GM11168 (cell line): Measurements from ENCODE around the gene TBC1D22B.

ENCODE experiments used
- in situ Hi-C: fragments of 300-500 bp; cut with MboI; formaldehyde crosslinking; loops from one replicate; pipeline ENCODE4 v1.12.0; 2022; ENCODE audit warnings: low sequenced_read_pairs; ENCODE audit not compliant: unreplicated experiment

Gene TBC1D22B

DNA sequence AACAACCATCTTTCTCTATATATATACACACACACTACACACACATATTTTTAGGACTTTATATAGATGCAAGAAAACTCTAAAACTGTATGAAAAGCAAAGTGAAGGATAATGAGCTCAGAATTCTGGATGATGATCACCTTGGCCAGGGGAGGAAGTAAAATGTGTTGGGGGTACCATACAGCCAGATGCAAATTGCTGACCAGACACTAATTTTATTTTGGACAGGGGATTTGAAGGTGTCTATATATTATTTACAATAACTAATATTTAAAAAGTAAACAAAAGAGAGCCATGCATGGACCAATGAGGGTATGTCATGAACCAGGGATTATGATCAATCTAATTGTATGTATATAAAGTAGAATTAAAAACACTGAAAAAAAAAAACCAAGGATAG lies 19.8 kb upstream of the TBC1D22B start:
- in situ Hi-C loops = no loop called here

GRCh38 chr6:37238381-37238780 lies 19.2 kb upstream of the TBC1D22B start:
- in situ Hi-C loops = no loop called here

DNA sequence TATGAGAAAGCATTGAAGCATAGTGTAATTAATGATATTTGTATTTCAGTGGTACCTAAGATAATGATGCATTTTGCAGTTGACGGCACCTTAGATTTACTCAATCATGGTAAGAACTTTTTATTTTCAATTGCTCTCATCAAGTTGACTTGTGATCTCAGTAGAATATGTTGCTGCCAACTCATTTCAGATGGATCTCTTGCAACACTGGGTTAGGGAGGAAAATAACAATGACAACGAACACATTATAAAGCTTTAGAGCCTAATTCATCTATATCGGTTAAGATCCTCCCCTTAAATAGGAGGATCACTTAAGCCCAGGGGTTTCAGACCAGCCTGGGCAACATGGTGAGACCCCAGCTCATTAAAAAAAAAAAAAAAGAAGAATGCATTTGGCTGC lies 18.0 kb upstream of the TBC1D22B start:
- in situ Hi-C loops = no loop called here

GRCh38 chr6:37239950-37240713 lies 17.4 kb upstream of the TBC1D22B start:
- in situ Hi-C loops = no loop called here

DNA sequence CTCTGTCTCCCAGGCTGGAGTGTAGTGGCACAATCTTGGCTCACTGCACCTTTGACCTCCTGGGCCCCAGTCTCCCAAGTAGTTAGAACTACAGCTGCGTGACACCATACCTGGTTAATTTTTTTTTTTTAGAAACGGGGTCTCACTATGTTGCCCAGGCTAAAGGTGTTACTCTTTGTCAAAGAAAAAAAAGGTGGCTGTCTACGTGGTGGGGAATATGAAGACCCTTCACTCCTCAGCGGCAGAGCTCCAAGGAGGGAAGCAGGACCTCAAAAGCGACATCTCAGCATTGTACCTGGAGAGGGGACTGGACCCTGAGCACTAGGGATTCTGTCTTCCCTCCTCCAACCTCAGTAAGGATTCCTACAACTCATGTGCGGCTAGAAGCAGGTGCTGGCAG lies 16.4 kb upstream of the TBC1D22B start:
- in situ Hi-C loops = no loop called here

- in situ Hi-C loops = no loop called here
Observed at GRCh38 chr6:37241775-37242428, 15.7 kb upstream of the TBC1D22B start.

- in situ Hi-C loops = no loop called here
Observed at GRCh38 chr6:37242429-37243052, 15.0 kb upstream of the TBC1D22B start.

DNA sequence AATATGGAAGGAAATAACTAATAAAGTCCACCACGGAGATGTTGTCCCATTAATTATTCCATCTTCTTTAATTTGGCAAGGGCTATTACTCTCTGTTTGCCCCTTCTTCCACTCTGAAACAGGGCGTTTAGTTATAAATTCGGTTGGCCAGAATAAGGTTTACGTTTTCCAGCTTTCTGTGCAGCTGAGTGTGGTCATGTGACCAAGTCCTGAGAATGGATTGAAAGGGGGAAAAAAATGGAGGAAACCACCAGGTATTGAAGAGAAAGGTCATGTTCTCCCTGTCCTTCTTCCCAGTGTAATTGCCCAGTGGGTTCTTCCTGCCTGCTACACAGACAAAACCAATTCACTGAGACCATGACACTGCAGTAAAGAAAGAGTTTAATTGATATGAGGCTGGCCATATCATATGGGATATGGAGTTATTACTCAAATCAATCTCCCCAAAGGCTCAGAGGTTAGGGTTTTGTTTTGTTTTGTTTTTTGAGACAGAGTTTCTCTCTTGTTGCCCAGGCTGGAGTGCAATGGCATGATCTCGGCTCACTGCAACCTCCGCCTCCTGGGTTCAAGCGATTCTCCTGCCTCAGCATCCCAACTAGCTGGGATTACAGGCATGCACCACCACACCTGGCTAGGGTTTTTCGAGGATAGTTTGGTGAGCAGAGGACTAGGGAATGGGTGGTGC lies 14.3 kb upstream of the TBC1D22B start:
- in situ Hi-C loops = no loop called here

DNA sequence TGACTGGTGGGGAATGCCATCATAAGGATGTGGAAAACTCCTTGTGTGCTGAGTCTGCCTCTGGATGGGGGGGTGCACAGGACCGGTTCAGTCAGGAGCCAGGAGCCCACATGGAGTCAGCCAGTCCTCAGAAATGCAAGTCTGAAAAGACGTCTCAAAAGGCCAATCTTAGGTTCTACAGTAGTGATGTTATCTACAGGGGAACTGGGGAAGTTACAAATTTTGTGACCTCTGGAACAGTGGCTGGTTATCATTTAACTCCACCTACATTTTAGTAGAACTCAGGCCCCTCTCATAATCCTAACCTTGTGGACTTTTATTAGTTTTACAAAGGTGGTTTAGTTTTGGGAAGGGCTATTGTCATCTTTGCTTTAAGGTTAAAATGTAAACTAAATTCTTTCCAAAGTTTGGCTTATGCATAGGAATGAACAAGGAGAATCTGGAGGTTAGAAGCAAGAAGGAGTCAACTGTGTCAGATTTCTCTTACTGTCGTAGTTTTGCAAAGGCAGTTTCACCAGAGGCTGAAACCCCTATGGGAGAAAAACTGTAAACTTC lies 13.7 kb upstream of the TBC1D22B start:
- in situ Hi-C loops = no loop called here

GRCh38 chr6:37244430-37245310 lies 12.9 kb upstream of the TBC1D22B start:
- in situ Hi-C loops = no loop called here

DNA sequence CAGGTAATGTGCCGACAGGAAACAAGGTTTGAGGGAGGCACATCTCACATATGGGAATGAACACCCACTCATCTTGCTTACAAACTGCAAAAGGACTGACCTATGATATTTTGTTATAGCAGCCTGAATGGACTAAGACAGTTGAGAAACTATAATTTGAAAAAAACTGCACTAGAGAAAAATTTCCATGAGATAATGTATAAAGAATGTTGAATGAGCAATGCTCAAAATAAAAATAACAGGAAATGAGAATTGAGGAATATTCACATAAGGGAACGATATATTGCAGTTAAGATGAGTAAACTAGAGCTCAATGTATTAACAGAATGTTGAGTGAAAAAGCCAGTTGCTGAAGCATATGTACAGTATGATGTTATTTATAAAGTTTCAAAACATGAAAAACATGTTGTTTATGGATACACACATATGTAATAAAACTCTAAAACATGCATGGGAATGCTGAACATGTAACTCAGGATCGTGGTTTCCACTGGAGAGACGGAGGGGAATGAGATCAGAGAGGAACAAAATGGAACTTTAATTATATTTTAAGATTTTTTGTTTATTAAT lies 6.3 kb upstream of the TBC1D22B start:
- in situ Hi-C loops = no loop called here

- in situ Hi-C loops = no loop called here
Observed at GRCh38 chr6:37253486-37254007, 4.0 kb upstream of the TBC1D22B start.

- in situ Hi-C loops = no loop called here
Observed at GRCh38 chr6:37254881-37255280, 2.7 kb upstream of the TBC1D22B start.

- in situ Hi-C loops = no loop called here
Observed at GRCh38 chr6:37256692-37257319, 766 bp upstream of the TBC1D22B start.

- in situ Hi-C loops = no loop called here
Observed at GRCh38 chr6:37257320-37257633, 295 bp upstream of the TBC1D22B start.

- in situ Hi-C loops = no loop called here
Observed at GRCh38 chr6:37258405-37259105, 983 bp downstream of the TBC1D22B start.

DNA sequence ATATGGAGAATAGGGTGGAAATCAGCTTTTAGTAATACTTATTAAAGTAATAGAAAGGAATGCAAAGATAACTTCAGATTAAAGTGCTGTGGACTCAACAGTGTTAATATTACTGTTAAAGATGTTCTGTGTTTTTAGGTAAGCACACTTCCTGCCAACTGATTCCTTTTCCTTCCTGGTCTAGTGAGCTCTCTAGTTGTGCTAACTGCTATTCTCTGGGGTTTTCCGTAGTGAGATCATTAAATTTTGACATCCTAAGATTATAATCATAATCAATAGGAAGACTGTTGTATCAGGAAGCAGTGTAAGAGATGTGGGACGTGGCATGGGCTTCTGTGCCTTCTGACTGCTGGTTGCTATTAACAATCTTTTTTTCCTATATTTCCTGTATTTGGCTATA lies 1.6 kb downstream of the TBC1D22B start:
- in situ Hi-C loops = no loop called here

DNA sequence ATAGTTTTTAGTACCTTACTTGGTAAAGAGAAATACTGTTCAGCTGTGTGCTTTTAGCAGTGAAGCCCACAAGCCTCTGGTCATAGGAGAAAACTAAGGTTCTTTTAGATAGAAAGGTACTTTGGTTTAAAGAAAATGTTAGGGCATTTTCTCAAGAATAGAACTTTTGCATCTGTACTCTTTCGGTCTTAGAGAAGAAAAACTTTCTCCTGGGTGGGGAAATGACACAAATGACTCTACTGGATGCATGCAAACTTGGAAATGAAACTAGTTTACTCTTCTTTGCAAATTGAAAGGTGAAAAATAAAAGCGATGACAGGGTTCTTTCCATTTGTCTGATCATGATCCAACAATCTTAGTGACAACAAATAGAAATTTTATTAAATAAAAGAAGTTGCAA lies 2.5 kb downstream of the TBC1D22B start:
- in situ Hi-C loops = no loop called here
